H9 (cell line): ENCODE results near the gene CCDC88C. TPM values are rescaled to one million over a fixed set of nuclear protein-coding genes. Genes with fewer than 3 reads are reported as not detected.

Source experiments
- DNase-seq: peaks from one replicate; pipeline ENCODE4 v3.0.0-alpha.2; 2017
- H2AFZ ChIP-seq: one replicate; pipeline ENCODE4 v1.6.1; 2013; ENCODE audit warnings: mild to moderate bottlenecking, low read length, control low read depth, moderate library complexity
- H2AK5ac ChIP-seq: 2 replicates; pipeline ENCODE4 v1.6.1; 2013; ENCODE audit warnings: low read length, control low read depth, mixed read lengths; ENCODE audit not compliant: insufficient read length
- H2BK120ac ChIP-seq: one replicate; pipeline ENCODE4 v1.6.1; 2013; ENCODE audit warnings: low read depth, mild to moderate bottlenecking, low read length, control low read depth, inconsistent platforms; ENCODE audit not compliant: poor library complexity, severe bottlenecking
- H2BK12ac ChIP-seq: 2 replicates; pipeline ENCODE4 v1.6.1; 2013; ENCODE audit warnings: low read length, control low read depth, mixed read lengths, low read depth; ENCODE audit not compliant: insufficient read length
- H2BK15ac ChIP-seq: 2 replicates; pipeline ENCODE4 v1.6.1; 2013; ENCODE audit warnings: low read depth, low read length, control low read depth
- H2BK20ac ChIP-seq: one replicate; pipeline ENCODE4 v1.6.1; 2013; ENCODE audit warnings: low read depth, mild to moderate bottlenecking, low read length, control low read depth, inconsistent platforms; ENCODE audit not compliant: poor library complexity, severe bottlenecking
- H2BK5ac ChIP-seq: 2 replicates; pipeline ENCODE4 v1.6.1; 2013; ENCODE audit warnings: low read length, control low read depth, mixed read lengths; ENCODE audit not compliant: insufficient read length
- H3K14ac ChIP-seq: 2 replicates; pipeline ENCODE4 v1.6.1; 2013; ENCODE audit warnings: low read length, control low read depth; ENCODE audit not compliant: insufficient read depth
- H3K18ac ChIP-seq: 2 replicates; pipeline ENCODE4 v1.6.1; 2013; ENCODE audit warnings: low read depth, mild to moderate bottlenecking, mixed read lengths, low read length, control low read depth; ENCODE audit not compliant: insufficient read length
- H3K23ac ChIP-seq: 2 replicates; pipeline ENCODE4 v1.6.1; 2013; ENCODE audit warnings: low read length, control low read depth, mixed read lengths, low read depth; ENCODE audit not compliant: insufficient read length
- H3K23me2 ChIP-seq: 2 replicates; pipeline ENCODE4 v1.6.1; 2013; ENCODE audit warnings: low read depth, mild to moderate bottlenecking, mixed read lengths, low read length, control low read depth; ENCODE audit not compliant: insufficient read length, poor library complexity, severe bottlenecking
- H3K27ac ChIP-seq: 2 replicates; pipeline ENCODE4 v1.5.1; 2013; ENCODE audit warnings: low read length, control low read depth, mixed read lengths, low read depth; ENCODE audit not compliant: insufficient read length
- H3K27me3 ChIP-seq: 2 replicates; pipeline ENCODE4 v1.6.1; 2013; ENCODE audit warnings: low read length, control low read depth, inconsistent platforms; ENCODE audit not compliant: insufficient read depth
- H3K4ac ChIP-seq: 2 replicates; pipeline ENCODE4 v1.6.1; 2013; ENCODE audit warnings: low read depth, mild to moderate bottlenecking, control low read depth, inconsistent platforms, low read length, moderate library complexity
- H3K4me1 ChIP-seq: 2 replicates; pipeline ENCODE4 v1.6.1; 2013; ENCODE audit warnings: low read length, control low read depth, inconsistent platforms; ENCODE audit not compliant: insufficient read depth
- H3K4me2 ChIP-seq: 2 replicates; pipeline ENCODE4 v1.6.1; 2013; ENCODE audit warnings: low read length, control low read depth, mixed read lengths; ENCODE audit not compliant: insufficient read length, insufficient read depth
- H3K56ac ChIP-seq: 2 replicates; pipeline ENCODE4 v1.6.1; 2013; ENCODE audit warnings: low read depth, mild to moderate bottlenecking, mixed read lengths, low read length, control low read depth; ENCODE audit not compliant: insufficient read length
- H3K79me1 ChIP-seq: 2 replicates; pipeline ENCODE4 v1.6.1; 2013; ENCODE audit warnings: low read depth, mild to moderate bottlenecking, moderate library complexity, low read length, control low read depth, inconsistent platforms; ENCODE audit not compliant: insufficient read depth, poor library complexity, severe bottlenecking
- H3K79me2 ChIP-seq: 2 replicates; pipeline ENCODE4 v1.6.1; 2013; ENCODE audit warnings: low read length, control low read depth, inconsistent platforms; ENCODE audit not compliant: insufficient read depth
- H3K9ac ChIP-seq: 2 replicates; pipeline ENCODE4 v1.6.1; 2013; ENCODE audit warnings: low read length, control low read depth, mixed read lengths; ENCODE audit not compliant: insufficient read length; ENCODE audit errors: extremely low read depth
- H3K9me3 ChIP-seq: one replicate; pipeline ENCODE4 v1.6.1; 2013; ENCODE audit warnings: low read depth, low read length, inconsistent platforms; ENCODE audit not compliant: control insufficient read depth
- H3T11ph ChIP-seq: one replicate; pipeline ENCODE4 v1.6.1; 2013; ENCODE audit warnings: mild to moderate bottlenecking, low read length, control low read depth, inconsistent platforms
- H4K20me1 ChIP-seq: one replicate; pipeline ENCODE4 v1.6.1; 2013; ENCODE audit not compliant: control insufficient read depth, insufficient read length, insufficient read depth
- H4K5ac ChIP-seq: 2 replicates; pipeline ENCODE4 v1.6.1; 2013; ENCODE audit warnings: low read depth, mild to moderate bottlenecking, mixed read lengths, low read length, control low read depth; ENCODE audit not compliant: insufficient read length
- H4K8ac ChIP-seq: replicated peaks from 2 replicates; pipeline ENCODE4 v1.6.1; 2013; ENCODE audit warnings: low read length, control low read depth, mixed read lengths, low read depth; ENCODE audit not compliant: insufficient read length
- H4K91ac ChIP-seq: 2 replicates; pipeline ENCODE4 v1.6.1; 2013; ENCODE audit warnings: low read depth, mild to moderate bottlenecking, moderate library complexity, mixed read lengths, low read length, control low read depth; ENCODE audit not compliant: insufficient read length
- H3K27ac Mint-ChIP-seq, 3 experiments: 2 replicates in 2 of 3; 3 replicates in 1 of 3; pipeline ENCODE4 v1.8.0; 2020 to 2021; ENCODE audit warnings: mixed read lengths in 3 of 3, mild to moderate bottlenecking in 1 of 3, moderate library complexity in 1 of 3
- H3K27me3 Mint-ChIP-seq: 2 replicates; pipeline ENCODE4 v1.8.0; 2021; ENCODE audit warnings: low read depth, mild to moderate bottlenecking, moderate library complexity, mixed read lengths
- H3K36me3 Mint-ChIP-seq, 3 experiments: 2 replicates in 2 of 3; 3 replicates in 1 of 3; pipeline ENCODE4 v1.8.0; 2020 to 2021; ENCODE audit warnings: low read depth in 3 of 3, mixed read lengths in 3 of 3; ENCODE audit not compliant: insufficient read depth in 1 of 3
- H3K4me1 Mint-ChIP-seq, 2 experiments: 2 replicates each; pipeline ENCODE4 v1.8.0; 2020; ENCODE audit warnings: mixed read lengths in 2 of 2
- H3K4me3 Mint-ChIP-seq, 2 experiments: 2 replicates in 1 of 2; 3 replicates in 1 of 2; pipeline ENCODE4 v1.8.0; 2020 to 2021; ENCODE audit warnings: mild to moderate bottlenecking in 2 of 2, mixed read lengths in 2 of 2, moderate library complexity in 1 of 2
- H3K9me3 Mint-ChIP-seq, 2 experiments: 2 replicates in 1 of 2; 3 replicates in 1 of 2; pipeline ENCODE4 v1.8.0; 2020; ENCODE audit warnings: mild to moderate bottlenecking in 2 of 2, mixed read lengths in 2 of 2, moderate library complexity in 1 of 2
- WGBS: extraction: QIAGEN DNeasy Blood & Tissue Kit; methylation state at CpG from one replicate; pipeline ENCODE4 v1.1.7; 2013; ENCODE audit warnings: missing lambda C conversion rate, low lambda C conversion rate, mixed read lengths; ENCODE audit not compliant: insufficient read length; ENCODE audit errors: extremely low coverage; 5-methylcytosine and 5-hydroxymethylcytosine counted together
- total RNA-seq: library from RNA; stranded (reverse); gene quantifications from 2 replicates; pipeline ENCODE4 v1.2.1, GENCODE V29; 2021
- TF ChIP-seq, protein P1 (sequence below): fragments of 200-600 bp; sonication (generic); conservative IDR thresholded peaks from 3 replicates; pipeline ENCODE4 v1.8.0; 2021; ENCODE audit warnings: antibody characterized with exemption, mild to moderate bottlenecking

The CCDC88C gene
- total RNA-seq, 1 experiment from 2014 or later = 52.4 TPM

DNA sequence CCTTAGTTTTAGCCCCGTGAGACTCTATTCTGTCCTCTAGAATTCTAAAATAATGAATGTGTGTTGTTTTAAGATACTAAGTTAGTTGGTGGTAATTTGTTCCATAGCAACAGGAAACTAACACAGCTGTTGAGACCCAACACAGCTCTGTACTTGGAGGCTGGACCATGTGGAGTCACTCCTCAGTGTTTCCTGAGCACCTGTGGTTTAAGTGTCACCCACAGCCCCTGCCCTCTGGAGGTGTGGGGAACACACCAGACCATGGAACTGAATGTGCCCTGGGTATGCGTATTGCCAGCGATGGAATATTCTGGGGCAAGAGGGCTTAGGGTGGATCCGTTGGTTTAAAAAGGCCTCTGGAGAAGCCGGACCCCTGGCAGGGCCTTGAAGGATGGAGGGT lies 156.5 kb downstream of the CCDC88C start:
- no peak overlapping the region for H2AK5ac ChIP-seq
- H3K27me3 Mint-ChIP-seq = peaks cover 47% of the 10 kb centered on the region
- no peak overlapping the region for H2BK120ac ChIP-seq

More for the DNA sequence above, 156.5 kb downstream of the CCDC88C start:
- Histone ChIP-seq H4K8ac (no peak overlapping the region), H4K91ac (no peak overlapping the region), H2BK5ac (no peak overlapping the region), H3K27me3 (peaks cover 3% of the 10 kb centered on the region; the same call in 1 of the 2 replicates), H3K23ac (no peak overlapping the region), H2BK20ac (no peak overlapping the region), H2BK15ac (no peak overlapping the region), H3K79me1 (no peaks in the 10 kb centered on the region), H3K9ac (no peak overlapping the region), H3K4me1 (no peaks in the 10 kb centered on the region), H3K27ac (no peak overlapping the region), H2BK12ac (no peak overlapping the region), H3K18ac (no peak overlapping the region), H3K56ac (no peak overlapping the region), H3K4ac (no peak overlapping the region), H4K20me1 (no peaks in the 10 kb centered on the region), H3K23me2 (peaks cover 11% of the 10 kb centered on the region), H3K14ac (no peak overlapping the region), H2AFZ (no peak overlapping the region), H3T11ph (no peak overlapping the region), H4K5ac (no peak overlapping the region), H3K4me2 (no peak overlapping the region), H3K9me3 (no peaks in the 10 kb centered on the region), H3K79me2 (no peaks in the 10 kb centered on the region)
- Mint-ChIP-seq H3K36me3 (no peaks in the 10 kb centered on the region; a peak in 2 of 7 replicates), H3K9me3 (peaks cover 2 to 5% of the 10 kb centered on the region in 2 experiments; a peak in 2 of 5 replicates), H3K4me3 (no peak overlapping the region), H3K4me1 (peaks cover 22 to 25% of the 10 kb centered on the region in 2 experiments), H3K27ac (no peak overlapping the region)
- TF ChIP-seq, protein P1, sequence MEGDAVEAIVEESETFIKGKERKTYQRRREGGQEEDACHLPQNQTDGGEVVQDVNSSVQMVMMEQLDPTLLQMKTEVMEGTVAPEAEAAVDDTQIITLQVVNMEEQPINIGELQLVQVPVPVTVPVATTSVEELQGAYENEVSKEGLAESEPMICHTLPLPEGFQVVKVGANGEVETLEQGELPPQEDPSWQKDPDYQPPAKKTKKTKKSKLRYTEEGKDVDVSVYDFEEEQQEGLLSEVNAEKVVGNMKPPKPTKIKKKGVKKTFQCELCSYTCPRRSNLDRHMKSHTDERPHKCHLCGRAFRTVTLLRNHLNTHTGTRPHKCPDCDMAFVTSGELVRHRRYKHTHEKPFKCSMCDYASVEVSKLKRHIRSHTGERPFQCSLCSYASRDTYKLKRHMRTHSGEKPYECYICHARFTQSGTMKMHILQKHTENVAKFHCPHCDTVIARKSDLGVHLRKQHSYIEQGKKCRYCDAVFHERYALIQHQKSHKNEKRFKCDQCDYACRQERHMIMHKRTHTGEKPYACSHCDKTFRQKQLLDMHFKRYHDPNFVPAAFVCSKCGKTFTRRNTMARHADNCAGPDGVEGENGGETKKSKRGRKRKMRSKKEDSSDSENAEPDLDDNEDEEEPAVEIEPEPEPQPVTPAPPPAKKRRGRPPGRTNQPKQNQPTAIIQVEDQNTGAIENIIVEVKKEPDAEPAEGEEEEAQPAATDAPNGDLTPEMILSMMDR = no peak
- DNase-seq = no peak
- no CpG with 5 or more reads among the region's 5 CpGs for WGBS
